ENCODE measurements around the gene BAD. TPM values are rescaled to one million over a fixed set of nuclear protein-coding genes. Genes with fewer than 3 reads are reported as not detected.

The BAD gene
- total RNA-seq, 1 donor, result 32.6 TPM

DNA sequence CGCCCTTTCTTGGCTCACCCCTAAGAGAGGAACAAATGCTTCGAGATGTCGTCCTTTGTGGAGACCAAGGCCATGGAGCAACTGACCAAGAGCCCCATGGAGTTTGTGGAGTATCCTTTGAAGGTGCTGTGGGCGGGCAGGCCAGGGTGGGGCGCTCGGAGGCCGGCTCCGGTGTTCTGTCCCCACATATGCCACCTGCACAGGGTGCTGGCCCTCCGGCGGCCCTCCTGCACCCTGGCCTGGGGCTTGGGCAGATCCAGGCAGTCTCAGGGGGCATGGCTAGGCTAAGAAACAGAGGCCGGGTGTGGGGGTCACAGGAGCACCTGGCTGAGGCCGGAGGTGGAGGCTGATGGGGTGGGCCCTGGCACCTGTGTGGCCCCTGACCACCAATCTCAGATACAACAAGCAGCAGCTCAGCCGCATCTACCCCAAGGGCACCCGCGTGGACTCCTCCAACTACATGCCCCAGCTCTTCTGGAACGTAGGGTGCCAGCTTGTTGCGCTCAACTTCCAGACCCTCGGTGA is 22.8 kb downstream of the BAD start:
- DNase-seq (ENCODE audit: low read depth in 2 of 3, low spot score in 2 of 3), result no peak

DNA sequence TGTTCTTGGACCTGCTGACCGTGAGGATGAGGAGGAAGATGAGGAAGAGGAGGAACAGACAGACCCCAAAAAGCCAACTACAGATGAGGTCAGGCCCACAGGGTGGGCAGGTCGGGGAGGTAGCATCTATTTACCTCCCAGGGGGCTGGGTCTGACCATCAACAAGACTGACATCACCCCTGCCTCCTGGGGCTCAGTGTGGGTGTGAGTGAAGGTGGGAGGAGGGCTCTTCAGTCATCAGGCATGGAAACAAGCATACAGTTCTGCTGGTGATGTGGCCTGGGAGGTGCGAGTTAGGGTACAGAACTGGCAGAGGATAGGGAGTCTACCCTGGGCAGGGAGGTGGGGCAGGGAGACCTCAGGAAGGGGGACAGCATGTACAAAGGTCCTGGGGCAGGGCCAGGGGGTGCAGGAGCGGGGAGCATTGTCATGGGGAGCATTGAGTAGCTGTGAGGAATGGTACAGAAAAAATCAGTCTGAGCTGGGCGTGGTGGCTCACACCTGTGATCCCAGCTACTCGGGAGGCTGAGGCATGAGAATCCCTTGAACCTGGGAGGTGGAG is 24.2 kb downstream of the BAD start:
- DNase-seq (ENCODE audit: low read depth in 2 of 3, low spot score in 2 of 3), result no peak

DNA sequence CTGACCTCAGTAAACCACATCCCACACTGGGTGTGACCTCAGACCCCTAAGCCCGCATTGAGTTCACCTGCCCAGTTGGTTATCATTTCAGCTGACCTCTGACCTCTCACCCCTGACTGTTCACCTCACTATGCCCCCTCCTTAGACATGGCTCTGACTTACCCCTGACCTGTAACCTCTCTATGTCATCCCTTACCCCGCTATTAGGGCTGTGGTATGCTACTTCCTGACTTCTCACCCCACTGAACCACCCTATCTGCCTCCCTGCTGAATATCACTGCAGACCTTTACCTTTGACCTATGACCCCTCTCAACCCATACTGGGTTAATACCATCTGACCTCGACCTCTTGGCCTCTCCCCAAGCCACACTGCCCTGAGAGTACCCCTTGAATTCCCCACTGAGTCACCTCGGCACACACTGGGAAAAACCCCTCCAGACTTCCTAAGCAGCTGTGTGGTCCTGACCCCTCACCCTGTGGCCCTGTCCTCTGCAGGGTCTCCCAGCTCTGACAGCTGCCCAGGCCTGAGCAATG is 24.9 kb downstream of the BAD start:
- no peak for DNase-seq (ENCODE audit: low read depth in 2 of 3, low spot score in 2 of 3)

DNA sequence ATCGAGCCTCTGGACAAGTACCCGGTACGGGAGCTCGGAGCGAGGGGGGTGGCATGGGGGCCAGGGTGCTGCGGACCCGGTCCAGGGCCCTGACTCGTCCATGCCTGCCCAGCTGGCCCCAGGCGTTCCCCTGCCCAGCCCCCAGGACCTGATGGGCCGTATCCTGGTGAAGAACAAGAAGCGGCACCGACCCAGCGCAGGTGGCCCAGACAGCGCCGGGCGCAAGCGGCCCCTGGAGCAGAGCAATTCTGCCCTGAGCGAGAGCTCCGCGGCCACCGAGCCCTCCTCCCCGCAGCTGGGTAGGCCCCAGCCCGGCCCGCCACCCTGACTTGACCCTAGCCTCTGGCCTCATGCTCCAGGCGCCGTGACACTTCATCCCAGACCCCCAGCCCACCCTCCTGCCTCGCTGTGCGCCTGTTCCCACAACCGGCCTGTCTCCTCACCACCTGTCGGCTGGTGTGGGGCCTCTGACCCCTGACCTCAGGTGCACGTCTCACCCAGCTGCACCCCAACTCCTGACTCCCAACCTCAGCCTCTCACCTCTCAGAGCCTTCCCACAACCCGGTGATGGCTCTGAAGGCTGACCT is 25.4 kb downstream of the BAD start:
- DNase-seq (ENCODE audit: low read depth in 2 of 3, low spot score in 2 of 3), result no peak

DNA sequence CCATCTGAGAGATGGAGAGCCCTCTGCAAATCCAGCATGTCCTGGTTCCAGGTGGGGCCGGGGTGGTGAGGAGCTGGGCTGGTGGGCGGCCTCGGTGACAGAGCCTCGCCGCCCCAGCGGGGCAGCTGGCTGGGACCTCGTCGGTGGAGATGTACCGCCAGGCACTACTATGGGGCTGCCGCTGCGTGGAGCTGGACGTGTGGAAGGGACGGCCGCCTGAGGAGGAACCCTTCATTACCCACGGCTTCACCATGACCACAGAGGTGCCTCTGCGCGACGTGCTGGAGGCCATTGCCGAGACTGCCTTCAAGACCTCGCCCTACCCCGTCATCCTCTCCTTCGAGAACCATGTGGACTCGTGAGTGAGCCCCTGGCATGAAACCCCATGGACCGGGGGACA is 26.1 kb downstream of the BAD start:
- no peak for DNase-seq (ENCODE audit: low read depth in 2 of 3, low spot score in 2 of 3)

DNA sequence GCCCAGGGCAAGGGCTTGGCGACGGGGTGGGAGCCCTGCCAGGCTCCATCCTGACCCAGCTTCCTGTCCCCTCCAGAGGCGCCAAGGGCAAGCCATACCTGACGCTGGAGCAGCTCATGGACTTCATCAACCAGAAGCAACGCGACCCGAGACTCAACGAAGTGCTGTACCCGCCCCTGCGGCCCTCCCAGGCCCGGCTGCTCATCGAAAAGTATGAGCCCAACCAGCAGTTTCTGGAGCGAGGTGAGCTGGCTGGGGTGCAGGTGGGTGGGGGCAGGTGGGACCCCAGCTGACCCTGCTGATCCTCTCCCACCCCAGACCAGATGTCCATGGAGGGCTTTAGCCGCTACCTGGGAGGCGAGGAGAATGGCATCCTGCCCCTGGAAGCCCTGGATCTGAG is 28.2 kb downstream of the BAD start:
- DNase-seq (ENCODE audit: low read depth in 2 of 3, low spot score in 2 of 3), result no peak

DNA sequence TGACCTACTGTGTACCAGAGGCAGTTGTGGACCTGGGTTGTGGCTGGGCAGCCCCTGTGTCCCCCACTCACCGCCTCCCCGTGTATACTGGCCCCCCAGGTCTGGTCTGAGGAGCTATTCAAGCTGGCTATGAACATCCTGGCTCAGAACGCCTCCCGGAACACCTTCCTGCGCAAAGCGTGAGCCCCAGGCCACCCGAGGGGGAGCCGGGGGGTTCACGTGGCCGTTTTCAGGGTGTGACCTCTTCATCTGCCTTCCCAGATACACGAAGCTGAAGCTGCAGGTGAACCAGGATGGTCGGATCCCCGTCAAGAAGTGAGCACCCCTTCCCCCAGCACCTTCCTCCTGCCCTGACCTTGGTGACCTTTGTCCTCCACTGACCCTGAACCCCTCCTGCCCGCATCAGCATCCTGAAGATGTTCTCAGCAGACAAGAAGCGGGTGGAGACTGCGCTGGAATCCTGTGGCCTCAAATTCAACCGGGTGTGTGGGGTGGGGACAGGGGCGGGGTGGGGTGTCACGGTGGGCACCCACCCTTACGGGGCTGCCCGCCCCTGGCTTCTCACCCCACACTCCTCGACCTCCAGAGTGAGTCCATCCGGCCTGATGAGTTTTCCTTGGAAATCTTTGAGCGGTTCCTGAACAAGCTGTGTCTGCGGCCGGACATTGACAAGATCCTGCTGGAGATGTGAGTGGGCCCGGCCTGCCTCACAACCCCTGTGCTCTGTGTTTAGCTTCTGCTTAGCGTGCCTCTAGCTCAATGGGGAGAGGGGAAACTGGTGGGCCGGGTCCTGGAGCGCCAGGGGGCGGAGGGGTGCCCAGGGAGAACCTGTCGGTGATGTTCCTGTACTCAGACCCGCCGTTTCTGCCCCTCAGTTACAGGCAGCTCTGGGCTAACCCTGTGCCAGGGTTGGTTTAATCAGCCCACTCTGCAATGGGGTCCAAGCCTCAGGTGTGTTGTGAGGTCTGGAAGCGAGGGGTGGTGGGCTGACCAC is 29.0 kb downstream of the BAD start:
- no peak for DNase-seq (ENCODE audit: low read depth in 2 of 3, low spot score in 2 of 3)

DNA sequence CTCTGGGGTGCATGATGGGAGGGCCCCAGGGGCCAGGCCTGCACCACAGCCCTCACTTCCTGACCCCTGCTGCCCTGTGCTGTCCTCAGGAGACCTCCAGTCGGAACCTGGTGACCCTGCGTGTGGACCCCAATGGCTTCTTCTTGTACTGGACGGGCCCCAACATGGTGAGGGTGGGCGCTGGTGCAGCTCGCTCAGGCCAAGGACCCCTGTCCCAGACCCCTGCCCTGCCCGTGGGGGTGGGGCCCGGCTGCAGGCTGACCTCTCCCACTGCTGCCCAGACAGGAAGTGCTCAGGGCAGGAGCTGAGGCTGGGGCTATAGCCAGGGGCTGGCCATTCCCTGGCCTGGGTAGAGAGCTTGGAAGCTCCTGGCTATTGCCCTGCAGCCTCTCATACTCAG is 30.1 kb downstream of the BAD start:
- no peak for DNase-seq (ENCODE audit: low read depth in 2 of 3, low spot score in 2 of 3)

DNA sequence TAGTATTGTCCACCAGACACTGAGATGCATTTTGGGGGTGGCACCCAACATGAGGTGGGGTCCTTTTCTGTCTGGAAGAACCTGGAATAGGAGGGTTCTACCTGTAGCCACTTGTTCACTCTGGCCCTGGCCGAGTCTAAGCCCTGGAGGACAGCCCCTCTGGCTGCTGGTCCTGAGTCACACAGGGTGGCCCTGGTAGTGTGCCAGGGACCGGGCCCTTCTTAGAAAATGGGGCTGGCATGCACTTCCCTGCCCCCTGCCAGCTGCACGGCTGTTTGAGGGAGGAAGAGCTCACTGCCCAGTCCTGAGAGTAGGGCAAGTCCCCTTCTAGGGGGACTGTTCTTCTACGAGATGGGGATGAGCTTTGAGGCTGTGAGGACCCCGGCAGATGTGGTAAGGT is 31.0 kb downstream of the BAD start:
- DNase-seq (ENCODE audit: low read depth in 2 of 3, low spot score in 2 of 3), result no peak

DNA sequence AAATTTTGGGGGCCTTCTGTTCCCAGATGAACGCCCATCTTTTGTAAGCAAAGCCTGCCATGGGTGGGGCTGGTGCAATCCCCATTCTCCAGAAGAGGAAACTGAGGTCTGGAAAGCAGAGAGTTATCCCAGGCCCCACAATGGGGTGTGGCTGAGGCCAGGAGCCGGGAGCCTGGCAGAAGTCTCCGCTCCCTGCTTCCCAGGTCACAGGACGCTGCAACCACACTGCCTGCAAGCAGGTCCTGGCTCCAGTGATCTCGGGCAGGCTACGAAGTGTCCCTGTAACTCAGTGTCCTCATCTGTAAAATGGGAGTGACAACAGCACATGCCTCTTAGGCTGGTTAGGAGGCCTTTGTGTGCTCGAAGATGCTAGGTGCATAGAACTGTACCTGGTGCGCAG is 31.4 kb downstream of the BAD start:
- DNase-seq (ENCODE audit: low read depth in 2 of 3, low spot score in 2 of 3), result no peak

DNA sequence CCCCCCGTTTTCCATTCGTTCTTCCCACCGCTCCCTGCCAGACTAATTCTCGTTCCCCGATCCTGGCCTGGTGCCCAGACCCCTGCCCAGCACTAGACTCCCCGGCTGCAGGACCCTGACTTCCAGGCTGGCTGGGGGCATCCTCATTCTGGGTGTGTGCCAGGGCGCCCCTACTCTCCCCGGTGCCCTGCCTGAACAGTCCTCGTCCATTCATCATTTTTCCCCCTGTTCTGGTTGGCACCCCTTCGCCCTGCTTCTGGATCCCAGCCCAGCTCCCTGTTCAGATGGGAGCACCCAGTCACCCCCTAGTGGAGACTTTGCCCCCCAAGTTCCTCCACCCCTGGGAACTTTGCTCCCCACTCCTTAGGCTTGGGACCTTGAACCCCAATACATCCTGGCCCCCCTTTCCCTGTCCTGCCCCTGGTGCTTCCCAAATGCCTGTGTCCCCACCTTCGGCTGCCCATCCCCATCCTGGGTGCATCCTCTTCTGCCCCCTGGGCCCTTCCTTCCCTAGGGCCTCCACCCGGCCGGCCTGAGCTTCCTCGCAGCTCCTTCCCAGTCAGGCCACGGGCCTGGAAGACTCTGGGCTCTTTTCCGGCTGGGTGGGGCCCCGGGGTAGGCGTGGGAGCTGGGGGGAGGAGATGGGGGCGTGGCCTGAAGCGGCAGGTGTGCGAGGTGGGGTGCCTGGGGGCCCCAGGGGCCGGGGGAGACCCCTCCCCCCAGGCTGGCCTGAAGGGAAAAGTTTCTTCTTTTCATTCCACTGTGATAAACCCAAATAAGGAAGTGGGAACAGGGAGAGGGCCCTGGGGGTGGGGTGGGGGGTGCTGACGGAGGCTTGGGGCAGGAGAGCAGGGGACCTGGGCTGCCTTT is 32.2 kb downstream of the BAD start:
- peak in 1 of 3 donors; percentile 34 for DNase-seq (ENCODE audit: low read depth in 2 of 3, low spot score in 2 of 3)

DNA sequence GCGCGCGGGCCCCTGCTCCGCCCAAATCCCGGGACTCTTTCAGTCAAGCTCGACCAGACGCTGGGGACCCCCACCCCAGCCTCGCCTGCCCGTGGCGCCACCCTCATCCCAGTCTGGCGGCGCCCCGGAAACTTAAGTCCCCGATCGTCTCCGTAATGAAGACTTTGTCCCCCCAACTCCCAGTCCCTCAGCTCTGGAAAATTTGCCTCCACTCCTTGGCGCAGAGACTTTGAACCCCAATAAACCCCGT is 32.8 kb downstream of the BAD start:
- no peak for DNase-seq (ENCODE audit: low read depth in 2 of 3, low spot score in 2 of 3)

DNA sequence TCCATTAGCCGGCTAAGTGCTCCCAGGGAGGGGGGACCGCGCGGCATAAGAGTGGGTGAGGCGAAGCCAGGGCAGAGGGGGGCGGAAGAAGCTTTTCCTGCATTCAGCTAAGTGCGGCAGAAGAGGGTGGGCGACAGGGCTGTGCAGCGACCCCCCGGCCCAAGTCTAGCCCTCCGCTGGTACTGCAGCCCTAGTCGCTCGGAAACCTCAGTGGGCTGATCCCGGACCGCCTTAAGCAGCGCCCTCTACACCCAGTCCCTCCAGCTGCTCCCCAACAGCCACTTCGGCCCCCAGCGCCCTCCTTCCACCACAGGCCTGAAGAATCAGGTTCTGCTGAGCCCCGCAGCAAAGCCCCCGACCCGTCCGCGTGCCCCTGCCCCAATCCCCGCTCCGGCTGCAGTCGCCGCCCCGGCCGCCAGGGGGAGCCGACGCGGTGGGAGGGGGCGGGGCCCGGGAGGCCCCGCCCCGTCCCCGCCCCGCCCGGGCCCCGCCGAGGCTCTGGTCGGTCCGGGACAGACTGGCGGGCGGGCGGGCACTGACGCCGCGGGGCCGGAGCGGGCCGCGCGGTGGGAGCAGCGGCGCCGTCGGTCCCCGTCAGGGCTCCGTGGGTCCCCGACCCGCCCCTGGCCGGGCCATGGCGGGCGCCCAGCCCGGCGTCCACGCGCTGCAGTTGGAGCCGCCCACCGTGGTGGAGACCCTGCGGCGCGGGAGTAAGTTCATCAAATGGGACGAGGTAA is 33.3 kb downstream of the BAD start, which contains the start of gene PLCB3:
TSS of gene PLCB3 (plus strand) at position 515 of the 737 bp plus-strand sequence. CDS start at position 635, 120 bp downstream.
- peak in 2 of 3 donors; percentile 43 to 62 for DNase-seq (ENCODE audit: low read depth in 2 of 3, low spot score in 2 of 3)

DNA sequence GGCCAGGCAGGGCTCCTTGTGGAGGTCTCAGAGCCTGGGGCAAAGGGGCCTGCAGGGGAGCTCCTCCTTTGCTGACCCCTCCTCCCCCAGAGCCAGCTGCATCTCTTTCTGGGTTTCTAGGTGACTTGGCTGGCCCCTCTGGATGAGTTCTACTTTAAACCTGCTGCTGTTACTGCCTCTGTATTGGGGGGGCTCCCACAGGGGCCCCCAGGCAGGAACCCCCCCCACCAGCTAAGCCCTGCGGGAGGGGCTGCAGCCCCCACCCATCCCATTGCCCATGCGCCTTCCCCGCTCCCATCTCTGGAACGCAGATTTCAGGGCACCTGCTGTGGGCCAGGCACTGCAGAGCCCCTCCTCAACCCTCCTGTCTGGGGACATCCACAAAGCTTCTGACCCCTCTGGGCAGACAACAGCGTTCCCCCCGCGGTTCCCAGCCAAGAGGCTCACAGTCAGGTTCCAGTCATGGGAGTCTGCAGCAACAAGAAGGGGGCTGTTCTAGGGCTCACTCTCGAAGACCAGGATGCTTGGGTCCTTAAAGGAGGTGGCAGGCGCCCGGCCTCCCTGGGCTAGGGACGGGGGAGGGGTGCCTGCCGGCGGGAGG is 34.0 kb downstream of the BAD start:
- DNase-seq (ENCODE audit: low read depth in 2 of 3, low spot score in 2 of 3), result no peak

DNA sequence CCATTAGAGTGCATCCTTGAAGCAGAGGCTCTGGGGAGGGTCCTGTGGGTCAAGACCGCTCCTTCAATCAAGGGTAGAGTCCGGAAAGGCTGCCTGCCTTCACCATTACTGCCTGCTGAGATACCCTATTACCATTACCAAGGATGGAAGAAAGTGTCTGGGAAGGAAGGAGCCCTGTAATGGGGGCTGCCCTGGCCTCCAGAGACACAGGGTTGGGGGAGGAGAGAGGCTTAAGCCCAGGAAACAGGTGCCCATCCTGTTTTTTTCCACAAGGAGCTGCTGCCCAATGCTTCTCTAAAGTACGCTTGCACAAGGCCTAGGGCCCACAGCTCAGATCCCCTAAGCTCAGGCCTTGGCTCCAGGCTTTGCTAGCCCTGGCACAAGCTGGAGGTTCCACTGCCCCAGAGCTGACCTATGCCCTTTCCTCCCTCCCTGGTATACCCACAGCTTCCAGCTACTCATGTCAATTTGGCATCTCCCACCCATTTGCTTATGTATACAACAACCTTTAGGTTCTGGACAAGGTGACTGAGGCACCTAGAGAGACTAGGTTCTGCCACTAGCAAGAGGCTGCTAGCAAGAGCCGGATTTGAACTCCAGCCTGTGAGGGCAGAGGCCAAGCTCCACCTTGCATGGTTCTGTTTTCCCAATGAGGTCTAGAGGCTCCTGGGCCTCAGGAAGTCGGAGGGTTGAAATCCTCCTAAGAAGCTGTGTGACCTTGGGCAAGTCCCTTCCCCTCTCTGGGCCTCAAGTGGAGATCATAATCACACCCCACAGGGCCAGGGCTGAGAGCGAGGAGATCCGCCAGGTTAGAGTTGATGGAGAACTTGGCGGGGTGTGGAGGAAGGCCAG is 34.7 kb downstream of the BAD start:
- no peak for DNase-seq (ENCODE audit: low read depth in 2 of 3, low spot score in 2 of 3)

DNA sequence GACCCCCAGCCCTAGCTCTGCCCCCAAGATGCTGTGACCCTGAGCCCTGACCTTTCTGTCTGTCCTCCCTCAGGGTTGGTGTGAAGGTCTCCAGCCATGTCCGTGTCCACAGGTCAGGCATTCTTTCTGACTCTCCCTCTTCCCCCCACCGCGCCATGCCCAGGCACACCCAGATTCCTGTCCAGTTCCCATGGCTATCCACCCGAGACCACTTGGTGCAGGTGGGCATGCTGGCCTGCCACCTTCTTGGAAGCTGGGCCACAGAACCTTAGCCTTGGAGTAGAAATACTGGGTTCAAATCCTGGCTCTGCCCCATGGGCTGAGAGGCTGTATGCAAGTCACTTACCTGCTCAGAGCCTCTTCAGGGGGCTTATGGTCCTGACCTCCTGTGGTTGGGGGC is 35.4 kb downstream of the BAD start:
- no peak for DNase-seq (ENCODE audit: low read depth in 2 of 3, low spot score in 2 of 3)

DNA sequence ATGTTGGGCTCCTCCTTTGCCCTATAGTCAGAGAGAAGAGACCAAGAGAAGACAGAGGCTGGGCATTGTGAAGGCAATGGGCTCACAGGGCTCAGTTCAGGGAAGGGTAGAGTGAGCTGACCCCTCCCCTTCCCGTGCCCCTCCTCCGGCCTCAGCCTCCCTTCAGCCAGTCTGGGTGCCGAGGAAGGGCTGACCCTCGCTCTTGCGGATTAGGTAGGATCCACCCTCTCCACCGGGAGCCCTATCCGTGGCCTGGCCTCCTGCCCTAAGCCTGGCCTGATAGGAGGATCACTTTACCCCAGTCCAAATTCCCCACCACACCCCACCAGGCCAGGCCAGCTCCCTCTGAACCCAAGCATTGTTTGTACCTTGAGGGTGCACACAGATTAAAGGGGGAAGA is 35.9 kb downstream of the BAD start:
- DNase-seq (ENCODE audit: low read depth in 2 of 3, low spot score in 2 of 3), result no peak

DNA sequence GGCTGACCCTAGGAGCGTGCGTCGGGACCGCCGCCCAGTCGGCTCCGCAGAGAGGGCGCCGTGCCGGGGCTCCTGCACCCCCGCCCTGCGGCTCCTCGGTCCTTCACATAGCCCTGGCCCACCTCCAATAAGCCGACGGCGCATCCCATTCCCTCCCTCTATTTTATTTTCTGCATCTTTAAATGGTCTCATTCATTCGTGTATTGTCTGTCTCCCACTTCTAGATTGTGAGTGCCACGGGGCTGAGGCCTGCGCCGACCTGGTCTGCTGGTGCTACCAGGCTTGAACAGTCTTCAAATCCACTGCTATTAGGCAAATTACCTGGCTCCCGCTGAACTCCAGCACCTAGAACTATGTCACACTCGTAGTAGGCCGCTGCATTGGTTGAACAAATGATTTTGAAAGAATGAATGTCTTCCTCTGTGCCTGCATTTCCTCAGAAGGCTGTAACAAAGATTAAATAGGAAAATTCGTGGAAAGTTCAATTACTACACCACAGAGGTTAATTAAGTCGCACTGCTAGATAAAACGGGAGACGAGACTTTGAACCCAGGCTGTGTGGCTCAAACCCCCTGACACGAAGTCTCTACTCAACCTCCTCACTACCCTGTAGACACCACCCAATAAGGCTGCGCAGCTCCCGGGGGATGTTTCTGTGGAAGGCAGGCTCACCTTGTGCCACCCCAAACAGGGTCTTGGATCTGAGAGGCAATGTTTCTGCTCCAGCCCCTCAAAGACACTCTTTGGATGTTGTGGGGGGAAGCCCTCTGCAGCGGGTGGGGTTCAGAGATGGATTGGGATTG is 36.5 kb downstream of the BAD start:
- DNase-seq (ENCODE audit: low read depth in 2 of 3, low spot score in 2 of 3), result no peak

Data from hematopoietic multipotent progenitor cell (in vitro differentiated cells).